IPS-11a (cell line): Measurements from ENCODE around the gene RGL2.
"Not testable (repeated sequence)": the region's sequence is repeated elsewhere in the genome, so short reads cannot be mapped to it uniquely, and the experiment has no call there.

Experiments used
- H3K4me3 ChIP-seq: one replicate; pipeline ENCODE4 v1.5.1; 2013; ENCODE audit warnings: low read depth, low read length, control low read depth

The RGL2 gene, protein sequence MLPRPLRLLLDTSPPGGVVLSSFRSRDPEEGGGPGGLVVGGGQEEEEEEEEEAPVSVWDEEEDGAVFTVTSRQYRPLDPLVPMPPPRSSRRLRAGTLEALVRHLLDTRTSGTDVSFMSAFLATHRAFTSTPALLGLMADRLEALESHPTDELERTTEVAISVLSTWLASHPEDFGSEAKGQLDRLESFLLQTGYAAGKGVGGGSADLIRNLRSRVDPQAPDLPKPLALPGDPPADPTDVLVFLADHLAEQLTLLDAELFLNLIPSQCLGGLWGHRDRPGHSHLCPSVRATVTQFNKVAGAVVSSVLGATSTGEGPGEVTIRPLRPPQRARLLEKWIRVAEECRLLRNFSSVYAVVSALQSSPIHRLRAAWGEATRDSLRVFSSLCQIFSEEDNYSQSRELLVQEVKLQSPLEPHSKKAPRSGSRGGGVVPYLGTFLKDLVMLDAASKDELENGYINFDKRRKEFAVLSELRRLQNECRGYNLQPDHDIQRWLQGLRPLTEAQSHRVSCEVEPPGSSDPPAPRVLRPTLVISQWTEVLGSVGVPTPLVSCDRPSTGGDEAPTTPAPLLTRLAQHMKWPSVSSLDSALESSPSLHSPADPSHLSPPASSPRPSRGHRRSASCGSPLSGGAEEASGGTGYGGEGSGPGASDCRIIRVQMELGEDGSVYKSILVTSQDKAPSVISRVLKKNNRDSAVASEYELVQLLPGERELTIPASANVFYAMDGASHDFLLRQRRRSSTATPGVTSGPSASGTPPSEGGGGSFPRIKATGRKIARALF

DNA sequence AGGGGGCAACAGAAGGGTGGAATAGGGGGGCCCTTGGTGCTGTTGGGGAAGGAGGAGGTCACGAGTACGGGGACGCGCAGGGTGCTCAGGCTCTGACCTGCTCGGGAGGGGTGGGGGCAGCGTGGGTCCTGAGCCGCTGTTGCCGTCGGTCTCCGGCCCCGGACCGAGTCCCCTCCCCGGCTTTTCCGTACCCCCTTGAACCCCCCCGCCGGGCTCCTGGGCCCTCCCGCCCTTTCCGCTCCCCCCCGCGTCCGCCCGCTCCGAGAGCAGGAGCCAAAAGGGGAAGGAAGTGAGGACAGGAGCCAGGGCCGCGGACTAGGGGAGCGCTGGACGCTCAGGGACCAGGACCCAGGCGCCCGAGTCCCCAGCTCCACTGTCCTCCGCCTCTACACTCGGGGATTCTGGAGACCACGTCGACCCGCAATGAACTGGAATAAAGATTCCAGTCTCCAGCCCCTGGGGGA lies at the start of gene RGL2:
RGL2 (minus strand) TSS at position 170 of the 464 bp plus-strand sequence. CDS start 332 bp downstream, outside the sequence.
- H3K4me3 ChIP-seq, result peak within 1 kb of the TSS; percentile 94

DNA sequence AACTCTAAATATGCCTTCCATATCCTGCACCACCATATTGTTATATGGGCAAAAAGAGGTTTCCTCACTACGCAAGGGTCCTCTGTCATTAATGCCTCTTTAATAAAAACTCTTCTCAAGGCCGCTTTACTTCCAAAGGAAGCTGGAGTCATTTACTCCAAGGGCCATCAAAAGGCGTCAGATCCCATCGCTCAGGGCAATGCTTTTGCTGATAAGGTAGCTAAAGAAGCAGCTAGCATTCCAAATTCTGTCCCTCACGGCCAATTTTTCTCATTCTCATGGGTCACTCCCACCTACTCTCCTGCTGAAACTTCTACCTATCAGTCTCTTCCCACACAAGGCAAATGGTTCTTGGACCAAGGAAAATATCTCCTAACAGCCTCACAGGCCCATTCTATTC lies 49.1 kb upstream of the RGL2 start:
- H3K4me3 ChIP-seq, result no peak overlapping the region

DNA sequence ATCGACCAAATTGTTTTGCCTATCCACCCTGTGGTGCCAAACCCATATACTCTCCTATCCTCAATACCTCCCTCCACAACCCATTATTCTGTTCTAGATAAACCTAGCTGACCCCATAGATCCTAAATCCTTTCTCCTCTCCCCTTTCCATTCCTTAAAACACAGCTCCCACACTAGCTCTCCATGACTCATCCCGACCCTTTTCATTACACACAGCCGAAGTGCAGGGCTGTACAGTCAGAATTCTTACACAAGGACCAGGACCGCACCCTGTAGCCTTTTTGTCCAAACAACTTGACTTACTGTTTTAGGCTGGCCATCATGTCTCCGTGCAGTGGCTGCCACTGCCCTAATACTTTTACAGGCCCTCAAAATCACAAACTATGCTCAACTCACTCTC lies 48.2 kb upstream of the RGL2 start:
- not testable (repeated sequence) for H3K4me3 ChIP-seq

DNA sequence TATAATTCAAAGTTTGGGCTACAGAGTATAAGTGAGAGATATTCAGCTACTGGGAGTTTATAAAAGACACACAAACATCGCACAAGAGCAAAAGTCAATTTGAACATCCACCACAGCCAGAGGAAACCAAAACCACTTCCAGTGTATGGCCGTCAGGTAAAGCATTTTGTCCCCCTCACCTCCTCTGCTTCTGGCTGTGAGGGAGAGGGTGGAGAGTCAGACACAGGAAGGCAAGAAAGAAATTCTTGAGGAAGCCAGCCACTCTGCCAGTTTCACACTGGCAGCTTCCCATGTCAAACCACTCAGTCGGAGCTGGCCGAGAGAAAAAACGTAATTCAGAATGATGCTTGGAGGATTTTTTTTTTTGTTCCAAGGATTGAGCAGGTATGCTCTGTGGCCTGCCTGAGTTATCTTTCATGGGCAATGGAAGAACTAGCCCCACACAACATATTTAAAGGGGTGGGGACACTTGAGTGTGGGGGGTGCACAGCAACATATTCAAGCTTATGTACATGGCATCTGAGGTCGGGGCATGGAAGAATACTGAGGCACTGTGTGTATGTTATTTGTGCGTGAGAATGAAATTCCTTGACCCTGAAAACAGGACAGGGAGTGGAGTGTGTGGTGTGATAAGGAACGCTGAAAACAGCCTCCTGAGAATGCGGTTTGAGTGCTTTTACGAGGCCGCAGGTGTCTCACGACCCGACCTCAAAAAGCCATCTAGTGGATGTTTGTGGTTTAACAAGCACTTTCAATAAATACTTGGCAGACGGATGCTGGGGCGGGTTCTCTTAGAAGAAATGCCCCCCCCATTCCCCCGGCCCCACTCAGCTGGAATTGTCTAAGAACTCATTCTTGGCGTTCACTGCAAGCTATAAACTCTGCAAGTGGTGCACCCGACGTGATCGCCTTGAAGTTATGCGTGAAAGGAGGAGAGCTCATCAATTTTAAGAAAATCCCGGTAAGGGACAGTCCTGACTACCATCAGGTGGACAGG lies 46.3 kb upstream of the RGL2 start:
- H3K4me3 ChIP-seq, result no peak overlapping the region

DNA sequence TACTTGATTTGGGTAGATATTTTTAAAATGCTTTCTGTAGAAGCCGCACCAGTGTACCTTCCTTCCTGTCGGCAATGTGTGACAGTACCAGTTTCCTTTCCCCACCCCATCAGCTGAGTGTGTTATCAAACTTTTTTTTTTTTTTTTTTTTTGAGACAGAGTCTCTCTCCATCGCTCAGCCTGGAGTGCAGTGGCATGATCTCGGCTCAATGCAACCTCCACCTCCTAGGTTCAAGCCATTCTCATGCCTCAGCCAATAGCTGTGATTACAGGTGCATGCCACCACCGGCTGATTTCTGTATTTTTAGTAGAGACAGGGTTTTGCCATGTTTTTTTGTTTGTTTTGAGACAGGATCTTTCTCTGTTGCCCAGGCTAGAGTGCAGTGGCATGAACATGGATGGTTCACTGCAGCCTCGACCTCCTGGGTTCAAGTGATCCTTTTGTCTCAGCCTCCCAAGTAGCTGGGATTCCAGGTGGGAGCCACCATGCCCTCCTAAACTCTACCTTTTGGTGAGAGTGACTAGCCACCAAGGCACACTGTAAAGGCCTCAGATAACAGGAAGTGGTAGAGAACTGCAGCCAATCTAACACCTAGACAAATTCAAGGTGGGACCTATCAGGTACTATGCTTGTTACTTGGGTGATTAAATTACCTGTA lies 45.3 kb upstream of the RGL2 start:
- H3K4me3 ChIP-seq, result no peak overlapping the region

DNA sequence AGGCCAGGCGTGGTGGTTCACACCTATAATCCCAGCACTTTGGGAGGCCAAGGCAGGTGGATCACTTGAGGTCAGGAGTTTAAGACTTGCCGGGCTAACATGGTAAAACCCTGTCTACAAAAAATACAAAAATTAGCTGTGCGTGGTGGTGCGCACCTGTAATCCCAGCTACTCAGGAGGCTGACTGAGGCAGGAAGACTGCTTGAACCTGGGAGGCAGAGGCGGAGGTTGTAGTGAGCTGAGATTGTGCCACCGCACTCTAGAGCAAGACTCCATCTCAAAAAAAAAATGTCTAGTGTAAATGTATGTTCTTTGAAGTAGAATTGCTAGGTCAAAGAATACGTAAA lies 44.8 kb upstream of the RGL2 start:
- not testable (repeated sequence) for H3K4me3 ChIP-seq

DNA sequence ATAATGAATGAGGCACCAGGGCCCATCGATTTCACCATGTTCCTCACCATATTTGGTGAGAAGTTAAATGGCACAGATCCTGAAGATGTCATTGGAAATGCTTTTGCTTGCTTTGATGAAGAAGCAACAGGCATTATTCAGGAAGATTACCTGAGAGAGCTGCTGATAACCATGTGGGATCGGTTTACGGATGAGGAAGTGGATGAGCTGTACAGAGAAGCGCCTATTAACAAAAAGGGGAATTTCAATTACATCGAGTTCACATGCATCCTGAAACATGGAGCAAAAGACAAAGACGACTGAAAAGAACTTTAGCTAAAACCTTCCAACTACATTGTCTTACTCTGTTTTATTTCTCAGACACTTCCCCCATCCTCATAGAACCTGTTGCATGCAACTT lies 40.5 kb upstream of the RGL2 start:
- no peak overlapping the region for H3K4me3 ChIP-seq

DNA sequence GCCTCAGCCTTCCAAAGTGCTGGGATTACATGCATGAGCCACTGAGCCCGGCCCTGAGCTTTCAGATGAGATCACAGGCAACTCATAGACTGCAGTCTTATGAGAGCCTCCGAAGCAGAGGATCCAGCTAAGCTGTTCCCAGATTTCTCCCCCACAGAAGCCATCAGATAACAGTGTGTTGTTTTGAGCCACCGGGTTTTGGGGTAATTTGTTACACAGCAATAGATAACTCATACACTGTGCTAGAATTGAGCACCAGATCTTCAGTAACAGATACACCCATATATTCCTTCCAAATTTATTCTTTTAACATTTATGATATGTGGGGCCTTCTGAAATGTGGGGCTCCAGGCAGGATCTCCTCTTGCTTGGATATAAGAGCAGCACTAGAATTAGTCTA lies 37.8 kb upstream of the RGL2 start:
- no peak overlapping the region for H3K4me3 ChIP-seq

DNA sequence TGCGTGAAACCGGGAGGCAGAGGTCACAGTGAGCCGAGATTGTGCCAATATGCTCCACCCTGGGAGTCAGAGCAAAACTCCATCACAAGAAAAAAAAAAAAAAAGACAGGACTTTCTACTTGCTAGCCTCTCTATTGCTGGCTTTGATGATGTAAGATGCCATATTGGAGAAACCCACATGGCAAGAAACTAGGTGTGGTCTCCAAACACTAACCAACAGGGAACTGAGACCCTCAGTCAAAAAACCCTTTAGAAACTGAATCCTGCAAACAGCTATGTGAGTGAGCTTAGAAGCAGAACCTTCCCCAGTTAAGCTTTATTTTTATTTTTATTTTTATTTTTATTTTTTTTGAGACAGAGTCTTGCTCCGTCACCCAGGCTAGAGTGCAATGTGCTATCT lies 37.2 kb upstream of the RGL2 start:
- no peak overlapping the region for H3K4me3 ChIP-seq

DNA sequence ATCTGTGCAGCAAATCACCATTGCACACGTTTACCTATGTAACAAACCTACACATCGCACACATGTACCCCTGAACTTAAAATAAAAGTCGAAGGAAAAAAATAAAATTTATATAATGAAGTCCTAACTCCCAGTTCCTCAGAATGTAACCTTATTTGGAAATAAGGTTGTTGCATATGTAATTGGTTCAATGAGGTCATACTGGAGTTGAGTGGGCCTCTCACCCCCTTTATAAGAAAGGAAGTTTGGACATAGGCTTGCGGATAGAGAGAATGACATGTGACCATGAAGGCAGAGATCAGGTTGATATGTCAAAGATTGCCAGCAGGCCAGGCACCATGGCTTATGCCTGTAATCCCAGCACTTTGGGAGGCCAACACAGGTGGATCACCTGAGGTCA lies 34.9 kb upstream of the RGL2 start:
- H3K4me3 ChIP-seq, result no peak overlapping the region

DNA sequence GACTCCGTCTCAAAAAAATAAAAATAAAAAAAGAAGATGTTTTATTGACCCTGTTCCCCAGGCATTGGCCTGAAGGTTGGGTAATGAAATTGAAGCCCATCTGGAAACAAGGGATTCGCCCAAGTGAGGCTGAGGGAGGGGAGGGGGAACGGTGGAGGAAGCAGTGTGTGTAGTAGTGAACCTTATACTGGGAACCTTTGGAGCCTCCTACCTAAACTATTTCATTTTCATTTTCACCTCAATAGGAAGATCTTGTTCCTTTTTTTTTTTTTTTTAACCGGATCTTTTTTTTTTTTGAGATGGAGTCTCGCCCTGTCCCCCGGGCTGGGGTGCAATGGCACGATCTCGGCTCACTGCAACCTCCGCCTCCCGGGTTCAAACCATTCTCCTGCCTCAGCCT lies 32.0 kb upstream of the RGL2 start:
- no peak overlapping the region for H3K4me3 ChIP-seq

DNA sequence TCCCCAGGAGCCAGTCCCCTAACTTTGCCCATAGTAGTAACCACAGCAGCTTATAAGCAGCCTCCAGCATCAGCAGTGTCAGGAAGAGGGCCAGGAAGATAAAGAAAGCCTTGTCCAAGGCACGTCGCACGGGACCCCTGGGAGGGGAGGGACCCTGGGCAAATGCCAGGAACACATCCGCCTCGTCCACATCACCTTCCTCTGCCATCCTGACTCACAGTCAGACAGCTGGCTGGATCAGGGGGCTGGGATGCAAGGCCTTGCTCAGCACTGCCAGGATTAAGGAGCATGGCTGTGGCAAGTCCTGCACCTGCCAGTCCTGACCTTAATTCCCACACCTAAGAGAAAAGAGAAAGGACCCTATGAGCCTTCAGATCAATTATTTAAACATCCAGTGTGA lies 30.3 kb upstream of the RGL2 start:
- no peak overlapping the region for H3K4me3 ChIP-seq

DNA sequence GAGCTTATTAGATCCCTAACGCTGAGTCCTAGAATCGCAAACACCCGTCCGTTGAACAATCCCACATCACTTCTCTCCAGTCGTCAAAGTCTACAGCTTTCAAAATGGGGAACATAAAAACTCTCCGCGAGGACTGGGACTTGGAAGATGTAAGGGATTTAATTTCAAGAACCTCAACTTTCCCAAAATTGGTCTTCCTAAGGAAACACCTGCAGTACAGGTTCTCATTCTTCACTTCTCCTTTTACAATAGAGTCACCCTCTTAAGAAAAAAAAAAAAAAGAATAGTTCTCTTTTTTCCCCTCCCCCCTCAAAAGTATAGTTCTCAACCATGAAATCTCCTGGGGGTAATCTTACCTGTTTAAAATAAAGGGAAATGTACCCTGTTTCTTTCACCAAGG lies 25.4 kb upstream of the RGL2 start:
- H3K4me3 ChIP-seq, result peak overlapping the region; percentile 85

DNA sequence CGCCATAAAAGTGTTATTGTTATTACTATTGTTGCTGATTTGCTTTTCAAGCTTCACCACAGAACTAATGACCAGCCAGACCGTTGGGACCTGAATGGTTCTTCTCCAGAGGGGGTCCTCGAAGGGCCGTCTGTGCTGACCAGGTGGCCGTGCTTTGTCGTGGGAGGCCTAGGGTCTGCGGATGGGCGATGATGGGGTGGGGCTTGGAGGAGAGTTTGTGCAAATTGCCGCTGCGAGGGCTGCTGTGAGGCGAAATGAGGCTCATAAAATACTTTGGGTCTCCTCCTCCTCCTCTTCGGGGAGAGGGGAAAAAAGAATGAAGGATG lies 24.8 kb upstream of the RGL2 start:
- H3K4me3 ChIP-seq, result peak overlapping the region; percentile 85

DNA sequence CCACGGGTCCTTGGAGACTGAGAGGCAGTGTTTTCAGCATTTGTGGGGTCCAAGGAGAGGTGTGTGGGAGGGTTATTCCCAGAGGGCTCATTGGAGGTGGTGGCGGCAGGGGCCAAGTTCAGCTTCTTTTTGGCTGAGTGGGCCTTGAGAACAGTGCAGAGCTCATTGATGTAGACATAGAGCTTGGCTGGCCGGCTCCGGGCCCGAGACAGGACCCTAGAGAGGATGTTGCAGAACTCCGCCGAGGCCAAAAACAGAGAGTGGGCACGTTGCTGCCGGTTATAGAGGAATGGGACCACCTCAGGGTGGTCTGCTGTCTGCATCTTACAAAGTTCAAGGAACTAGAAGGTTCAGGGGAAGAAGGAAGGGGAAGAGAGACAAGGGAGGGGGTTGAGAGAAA lies 22.5 kb upstream of the RGL2 start:
- H3K4me3 ChIP-seq, result no peak overlapping the region

DNA sequence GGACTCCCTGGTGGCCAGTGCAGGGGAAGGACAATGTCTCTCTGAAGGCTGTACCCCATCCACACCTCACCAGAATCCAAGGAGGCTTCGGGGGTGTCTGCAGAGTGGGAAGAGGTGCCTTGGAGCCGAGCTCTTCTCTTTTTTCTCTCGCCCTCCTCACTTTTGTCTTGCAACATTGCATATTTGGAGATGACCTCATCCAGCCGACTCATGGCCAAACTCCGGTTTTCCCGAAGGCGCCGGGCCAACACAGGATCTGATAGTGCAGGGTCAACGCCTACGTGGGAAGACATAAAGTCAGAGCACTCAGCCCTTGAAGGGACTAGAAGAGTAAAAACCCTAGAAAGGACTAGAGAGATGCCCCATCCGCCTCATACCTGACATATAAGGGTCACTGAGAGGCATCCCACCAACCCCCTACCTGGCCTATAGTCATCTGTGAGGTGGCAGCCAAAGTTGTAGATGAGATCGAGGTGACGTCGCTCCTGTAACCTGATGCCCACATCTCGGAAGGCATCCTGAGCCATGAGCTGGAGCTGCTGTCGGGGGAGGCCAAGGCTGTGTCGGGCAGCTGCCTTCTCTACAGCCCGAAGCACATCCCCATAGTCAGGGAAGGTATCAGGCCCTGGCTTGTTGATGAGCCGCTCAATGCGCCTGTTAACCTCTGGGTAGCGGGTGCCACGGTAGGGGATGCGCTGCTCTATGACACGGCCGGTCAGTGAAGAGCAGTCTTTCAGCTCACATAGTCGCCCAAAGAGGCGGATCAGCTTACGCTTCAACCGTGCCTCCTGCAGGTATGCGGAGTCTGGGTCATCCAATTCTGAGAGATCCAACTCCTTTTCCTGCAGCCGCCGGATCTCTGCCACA lies 21.8 kb upstream of the RGL2 start:
- no peak overlapping the region for H3K4me3 ChIP-seq

DNA sequence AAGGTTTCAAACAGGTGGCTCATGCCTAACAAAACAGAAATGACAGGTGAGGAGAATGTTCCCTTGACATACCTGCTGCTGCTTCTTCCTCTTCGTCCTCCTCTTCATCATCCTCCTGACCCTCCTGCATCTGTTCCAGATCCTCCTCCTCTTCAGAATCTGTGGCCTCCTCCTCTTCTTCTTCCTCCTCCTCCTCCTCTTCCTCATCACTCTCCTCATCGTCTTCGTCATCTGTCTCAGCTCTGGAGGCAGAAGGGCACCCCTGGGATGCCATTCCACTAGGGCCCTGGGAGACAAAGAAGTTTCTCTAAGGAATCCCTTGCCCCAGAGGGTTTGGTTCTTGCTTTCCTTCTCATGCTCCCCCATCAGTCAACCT lies 21.2 kb upstream of the RGL2 start:
- H3K4me3 ChIP-seq, result no peak overlapping the region

DNA sequence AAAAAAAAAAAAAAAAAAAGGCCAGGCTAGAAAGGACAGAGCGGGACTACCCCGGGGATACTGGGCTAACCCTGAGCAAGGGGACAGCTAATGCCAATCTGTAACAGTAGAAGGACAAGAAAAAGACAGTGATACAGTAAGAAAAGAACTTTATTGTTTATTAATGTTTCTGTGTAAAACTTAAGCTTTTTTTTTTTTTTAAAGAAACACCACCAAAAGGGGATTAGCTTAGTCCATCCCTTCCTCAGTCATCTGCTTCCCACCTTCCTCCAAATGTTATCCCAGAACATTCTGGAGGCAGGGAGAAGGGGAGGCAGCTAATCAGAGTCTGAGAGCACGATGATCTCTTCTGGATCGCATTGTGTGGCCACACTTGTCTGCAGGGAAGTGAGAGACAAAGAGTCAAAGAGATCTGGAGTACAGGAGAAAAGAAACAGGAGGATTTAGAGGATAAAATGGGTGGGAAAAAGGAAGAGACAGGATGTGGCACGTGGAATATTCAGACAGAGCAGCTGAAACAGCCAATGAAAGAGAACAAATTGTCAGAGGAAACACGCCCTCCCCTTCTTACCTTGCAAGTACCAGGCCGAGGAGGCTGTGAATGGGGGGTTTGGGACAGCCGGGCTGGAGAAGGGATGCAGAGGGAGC lies 19.8 kb upstream of the RGL2 start:
- no peak overlapping the region for H3K4me3 ChIP-seq

DNA sequence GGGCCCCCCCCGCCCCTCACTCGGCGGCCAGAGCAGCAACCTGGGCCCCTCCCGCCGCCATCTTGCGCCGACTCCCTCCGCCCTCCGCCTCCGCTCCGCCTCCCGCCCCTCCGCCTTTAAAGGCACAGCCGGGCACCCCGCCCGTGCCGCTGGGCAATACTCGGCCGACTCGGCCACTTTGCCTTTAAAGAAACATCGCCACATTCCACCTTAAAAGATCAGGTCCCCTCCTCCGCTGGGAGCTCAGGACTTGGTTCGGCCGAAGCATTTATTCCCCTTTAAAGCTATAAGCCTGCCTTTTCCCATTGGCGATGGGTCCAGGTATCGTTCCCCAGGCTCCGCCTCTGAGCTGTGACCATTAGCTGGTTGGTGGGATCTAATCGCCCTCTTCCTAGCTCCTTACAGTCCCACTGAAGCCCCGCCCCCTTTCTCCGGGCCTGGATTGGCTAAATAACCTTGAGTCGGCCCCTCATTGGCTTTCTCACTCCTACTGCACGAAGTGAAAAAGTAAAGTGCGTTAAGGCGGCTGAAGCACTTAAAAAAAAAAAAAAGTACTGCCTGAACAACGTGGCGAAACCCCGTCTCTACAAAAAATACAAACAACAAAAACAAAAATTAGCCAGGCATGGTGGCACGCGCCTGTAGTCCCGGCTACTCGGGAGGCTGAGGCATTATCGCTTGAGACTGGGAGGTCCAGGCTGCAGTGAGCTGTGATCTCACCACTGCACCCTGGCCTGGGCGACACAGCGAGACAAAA lies 19.1 kb upstream of the RGL2 start, which contains the start of gene ZBTB22:
ZBTB22 (minus strand) TSS at position 76 of the 757 bp plus-strand sequence. CDS start 828 bp downstream, outside the sequence.
- H3K4me3 ChIP-seq, result peak within 1 kb of the TSS; percentile 55
